ENCODE measurements around the gene SDK2.

SDK2 gene

DNA sequence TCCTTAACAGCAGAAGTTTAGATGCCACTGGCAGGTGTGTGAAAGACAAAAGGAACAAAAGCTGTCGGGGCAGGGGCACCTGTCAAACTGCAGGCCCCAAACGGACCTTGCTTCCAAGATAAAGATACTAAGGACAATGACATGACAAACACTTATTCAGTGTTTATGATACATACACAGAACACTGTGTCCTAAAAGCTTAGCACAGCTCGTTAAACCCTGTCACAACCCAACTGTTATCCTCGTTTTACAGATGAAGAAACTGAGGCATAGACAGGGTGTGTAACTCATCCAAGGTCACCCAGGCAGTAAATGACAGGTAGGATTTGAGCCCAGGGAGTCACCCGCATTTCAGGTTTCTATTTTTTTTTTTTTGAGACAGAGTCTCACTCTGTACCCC lies 9.6 kb downstream of the SDK2 start:
- DNase-seq (ENCODE audit: low read depth): no peak

DNA sequence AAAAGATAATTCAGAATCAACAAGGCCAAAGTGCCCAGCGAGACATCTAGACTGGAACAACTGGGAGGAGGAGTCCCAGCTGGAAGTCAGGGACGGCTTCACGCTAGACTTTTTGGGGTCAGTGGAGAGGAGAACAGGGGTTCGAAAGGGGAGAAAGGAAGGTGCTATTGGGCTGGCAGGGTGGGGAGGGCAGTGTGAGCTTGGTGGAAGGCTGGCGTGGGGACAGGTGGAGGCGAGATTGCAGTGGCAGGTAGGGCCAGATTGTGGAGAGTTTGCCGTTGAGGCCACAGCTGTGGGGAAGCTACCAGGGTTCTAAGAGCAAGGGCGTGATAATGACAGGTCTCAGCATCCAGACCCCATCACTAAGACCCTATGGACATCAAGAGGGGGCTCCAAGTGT lies 10.5 kb downstream of the SDK2 start:
- DNase-seq (ENCODE audit: low read depth): no peak

DNA sequence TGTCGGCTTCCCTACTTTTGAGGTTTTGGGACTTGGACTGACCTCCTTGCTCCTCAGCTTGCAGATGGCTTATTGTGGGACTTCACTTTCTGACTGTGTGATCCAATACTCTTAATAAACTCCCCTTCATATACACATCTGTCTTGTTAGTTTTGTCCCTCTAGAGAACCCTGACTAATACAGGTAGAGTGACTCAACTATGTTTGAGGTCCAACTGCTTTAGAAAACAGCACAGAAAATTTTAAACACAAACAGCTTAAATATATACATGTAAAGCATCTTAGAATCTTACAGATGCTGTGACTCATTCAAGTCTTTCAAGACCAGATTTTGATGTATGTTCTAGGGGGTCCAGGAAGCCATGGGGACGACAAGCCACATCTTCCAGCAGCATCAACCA lies 11.7 kb downstream of the SDK2 start:
- DNase-seq (ENCODE audit: low read depth): no peak

DNA sequence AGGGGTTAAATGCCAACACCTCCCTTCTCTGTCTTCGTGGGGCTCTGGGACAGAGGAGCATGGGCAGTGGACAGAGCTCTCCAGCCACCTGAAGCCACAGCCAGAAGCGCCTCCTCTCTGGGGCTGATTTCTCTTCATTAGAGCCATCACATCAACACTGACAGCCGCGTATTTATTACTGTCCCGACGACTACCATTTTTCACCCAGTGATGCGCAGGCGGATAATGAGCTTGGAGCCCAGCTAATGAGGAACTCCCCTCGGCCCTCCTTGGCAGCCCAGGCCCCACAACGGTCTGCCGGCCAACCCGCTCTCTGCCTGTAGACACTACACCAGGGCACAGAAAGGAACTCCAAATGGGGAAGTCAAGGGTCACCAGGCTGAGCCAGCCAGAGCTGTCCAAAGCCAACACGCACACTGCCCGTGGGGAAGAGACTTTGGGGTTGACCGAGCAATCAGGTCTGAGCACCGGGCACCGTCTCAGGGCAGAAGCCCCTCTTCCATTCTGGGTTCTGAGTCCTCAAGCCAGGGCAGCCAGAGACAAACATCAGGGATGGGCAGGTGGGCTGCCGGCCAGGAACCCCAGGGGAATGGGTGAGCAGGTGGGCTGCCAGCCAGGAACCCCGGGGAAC lies 13.2 kb downstream of the SDK2 start:
- no peak for DNase-seq (ENCODE audit: low read depth)

DNA sequence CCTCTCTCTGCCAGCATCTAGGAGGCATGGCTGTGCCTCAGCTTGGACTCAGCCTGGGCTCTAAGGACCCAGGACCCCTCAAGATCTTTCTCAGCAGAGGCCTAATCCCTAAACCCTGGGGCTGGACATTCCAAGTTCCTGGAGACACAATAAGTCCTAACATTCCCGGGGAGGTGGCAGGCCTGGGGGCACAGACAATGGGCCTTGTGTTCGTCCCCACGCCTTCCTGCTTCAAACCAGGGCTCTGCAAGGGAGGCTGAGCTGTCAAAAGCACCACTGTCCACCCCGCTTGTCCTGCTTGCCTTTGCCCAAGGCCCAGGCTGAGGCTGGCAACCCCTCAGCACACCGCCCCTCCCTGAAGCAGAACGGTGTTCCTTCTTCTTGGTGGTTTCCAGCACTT lies 13.7 kb downstream of the SDK2 start:
- no peak for DNase-seq (ENCODE audit: low read depth)

DNA sequence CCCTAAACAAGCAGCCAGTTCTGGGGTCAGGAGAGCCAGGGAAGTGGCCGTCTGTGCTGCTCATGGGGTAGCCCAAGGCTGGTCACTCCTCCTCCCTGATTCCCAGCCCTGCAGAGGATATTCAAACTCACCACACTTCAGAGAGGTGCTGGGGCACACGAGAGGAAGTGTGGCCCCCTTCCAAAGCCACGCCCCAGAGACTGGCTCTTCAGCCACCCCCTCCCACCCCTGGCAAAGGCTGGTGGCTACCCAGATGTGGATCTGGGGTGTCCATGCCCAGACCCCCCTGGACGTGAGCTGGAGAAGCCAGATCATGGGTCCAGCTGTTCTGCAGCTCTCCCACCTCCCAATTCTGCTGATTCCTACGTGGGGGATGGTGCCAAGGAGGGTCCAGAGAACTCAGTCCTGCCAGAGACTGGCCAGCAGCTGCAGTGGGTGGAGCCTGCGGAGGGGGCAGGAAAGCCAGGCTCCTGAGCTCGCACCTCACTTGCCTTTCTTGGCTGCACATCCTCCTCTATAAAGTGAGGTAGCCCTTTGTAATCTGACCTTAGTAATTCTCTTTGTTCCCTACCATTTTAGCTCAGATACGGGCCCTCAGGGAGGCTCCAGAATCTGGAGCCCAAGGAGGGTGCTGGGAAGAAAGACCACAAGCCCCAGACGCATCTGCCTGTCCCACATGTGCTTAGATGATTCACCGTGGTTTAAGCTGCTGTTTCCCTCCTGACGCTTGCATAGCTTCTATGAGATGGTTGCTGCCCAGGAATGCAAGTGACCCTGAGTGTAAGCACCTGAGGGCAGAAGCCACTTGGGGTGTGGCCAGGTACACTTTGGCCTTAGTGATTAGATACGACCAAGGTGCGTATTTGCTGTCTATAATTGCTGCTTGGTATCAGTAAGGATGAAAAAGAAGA lies 15.3 kb downstream of the SDK2 start:
- DNase-seq (ENCODE audit: low read depth): no peak

DNA sequence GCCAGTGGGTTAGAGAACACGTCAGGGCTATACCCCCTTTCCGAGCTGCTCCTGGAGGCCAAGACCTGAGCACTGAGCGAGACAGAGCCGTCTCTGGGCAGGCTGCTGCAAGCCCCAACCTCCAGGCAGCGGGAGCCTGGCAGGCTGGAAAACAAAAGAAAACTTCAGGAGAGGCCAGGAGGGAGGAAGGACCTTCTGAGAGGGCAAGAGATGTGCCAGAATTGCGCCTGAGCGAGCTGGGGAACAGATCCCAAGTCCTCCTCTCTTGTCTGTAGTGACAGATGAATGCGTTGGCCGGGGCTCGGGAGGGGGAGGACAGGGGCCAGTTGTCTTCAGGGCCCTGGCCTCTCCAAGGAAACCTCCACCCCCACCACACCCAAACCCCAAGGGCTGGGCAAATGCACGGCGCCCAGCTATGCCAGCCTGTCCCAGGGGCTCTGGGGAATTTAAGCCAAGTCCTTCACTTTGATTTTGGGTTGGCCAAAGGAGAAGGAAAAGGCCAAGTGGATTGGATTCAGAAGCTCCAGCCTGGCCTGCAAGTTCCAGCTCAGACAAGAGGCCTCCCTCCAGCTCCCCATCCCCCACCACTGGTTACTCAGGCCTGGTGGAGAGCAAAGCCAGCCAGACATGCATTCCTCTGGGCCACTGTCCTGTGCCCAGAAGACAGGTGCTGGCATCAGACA lies 18.1 kb downstream of the SDK2 start:
- DNase-seq (ENCODE audit: low read depth): no peak

DNA sequence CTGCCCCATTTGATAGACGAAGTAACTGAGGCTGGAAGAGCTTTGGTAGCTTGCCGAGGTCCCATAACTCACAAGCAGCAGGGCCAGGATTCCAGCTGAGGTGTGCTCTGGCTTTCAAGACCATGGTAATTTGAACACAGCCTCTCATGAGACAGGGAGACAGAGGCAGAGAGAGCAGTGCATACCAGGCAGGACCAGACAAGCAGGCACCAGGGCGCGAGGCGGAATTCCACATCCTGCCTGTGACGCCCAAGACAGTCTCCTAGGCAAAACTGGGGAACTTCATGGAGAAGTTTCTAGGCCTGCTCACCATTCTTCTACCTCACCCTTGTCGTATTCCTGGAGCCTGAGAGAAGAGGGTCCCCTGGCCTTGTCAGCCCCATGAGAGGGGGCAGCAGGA lies 19.2 kb downstream of the SDK2 start:
- DNase-seq (ENCODE audit: low read depth): no peak

DNA sequence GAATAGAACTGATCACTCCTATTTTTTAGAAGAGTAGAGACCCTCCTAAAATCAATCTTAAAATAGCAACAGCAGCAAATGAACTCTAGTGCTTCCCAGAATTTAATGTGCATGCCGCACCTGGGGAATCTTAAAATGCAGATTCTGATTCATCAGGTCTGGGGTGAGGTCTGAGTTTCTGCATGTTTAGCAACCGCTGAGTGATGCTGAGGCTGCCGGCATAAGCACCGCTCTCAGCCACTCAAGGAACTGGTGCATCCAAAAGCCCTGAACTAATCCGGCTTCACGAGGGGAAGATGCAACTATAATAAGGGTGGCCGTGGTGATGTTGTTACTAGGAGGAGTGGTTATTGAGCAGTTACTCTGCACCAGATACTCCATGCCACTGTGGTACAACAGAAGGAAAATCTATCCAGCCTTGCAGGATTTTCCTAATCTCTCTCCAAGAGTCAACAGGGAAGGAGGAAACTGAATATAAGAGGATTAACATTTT lies 19.7 kb downstream of the SDK2 start:
- DNase-seq (ENCODE audit: low read depth): no peak

DNA sequence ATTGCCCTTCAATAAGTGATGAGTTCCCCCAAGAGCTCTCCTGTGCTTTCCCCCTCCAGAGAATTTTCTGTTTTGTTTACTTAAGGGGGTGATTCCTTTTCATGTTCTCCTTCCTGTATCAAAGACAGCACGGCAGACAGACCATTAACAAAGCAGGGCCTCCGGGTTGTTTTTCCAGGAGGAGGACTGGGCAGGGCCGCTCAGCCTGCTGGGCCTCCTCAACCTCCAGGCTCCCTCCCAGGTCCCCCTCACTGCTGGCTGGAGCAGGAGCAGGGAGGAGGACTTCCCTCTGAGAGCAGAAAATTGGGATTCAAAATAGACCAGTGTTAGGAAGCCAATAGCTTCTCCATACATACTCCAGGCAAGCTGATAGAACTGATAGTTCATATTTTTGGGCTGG lies 20.4 kb downstream of the SDK2 start:
- no peak for DNase-seq (ENCODE audit: low read depth)

DNA sequence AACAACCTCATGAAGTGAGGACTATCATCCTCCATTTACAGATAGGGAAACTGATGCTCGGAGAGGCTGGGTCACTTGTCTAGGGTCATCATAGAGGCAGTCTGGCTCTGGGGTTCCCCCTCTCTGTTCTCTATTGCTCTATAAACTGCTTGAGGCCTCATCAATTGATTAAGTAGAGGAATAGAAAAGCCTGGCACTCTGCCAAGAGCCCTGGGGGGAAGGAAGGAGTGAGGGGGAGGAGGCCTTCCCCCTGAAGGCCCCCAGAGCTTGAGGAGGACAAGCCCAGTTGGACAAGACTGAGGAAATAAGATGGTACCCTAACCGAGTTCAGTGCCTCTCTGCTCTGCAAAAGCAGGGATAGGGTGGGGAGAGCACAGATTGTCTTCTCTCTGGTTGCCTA lies 21.0 kb downstream of the SDK2 start:
- DNase-seq (ENCODE audit: low read depth): no peak

DNA sequence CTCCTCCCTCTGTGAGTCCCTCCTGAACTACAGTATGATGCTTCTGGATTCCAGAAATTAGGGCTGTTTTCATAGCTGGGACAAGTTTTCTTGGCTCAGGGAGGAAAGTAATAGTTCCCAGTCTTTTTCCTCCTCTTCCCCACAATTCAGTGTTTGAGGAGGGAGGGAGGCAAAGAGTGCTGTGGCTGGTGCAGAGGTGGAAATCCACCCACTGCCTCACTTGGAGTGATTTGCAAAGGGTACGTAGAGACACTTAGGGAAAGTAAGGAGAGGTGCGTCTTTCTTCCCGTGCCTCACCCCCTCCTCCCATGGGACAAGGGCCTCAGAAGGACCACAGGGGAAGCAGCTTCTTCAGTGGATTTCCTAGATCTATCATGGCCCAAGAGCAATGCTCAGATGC lies 21.9 kb downstream of the SDK2 start:
- DNase-seq (ENCODE audit: low read depth): no peak

DNA sequence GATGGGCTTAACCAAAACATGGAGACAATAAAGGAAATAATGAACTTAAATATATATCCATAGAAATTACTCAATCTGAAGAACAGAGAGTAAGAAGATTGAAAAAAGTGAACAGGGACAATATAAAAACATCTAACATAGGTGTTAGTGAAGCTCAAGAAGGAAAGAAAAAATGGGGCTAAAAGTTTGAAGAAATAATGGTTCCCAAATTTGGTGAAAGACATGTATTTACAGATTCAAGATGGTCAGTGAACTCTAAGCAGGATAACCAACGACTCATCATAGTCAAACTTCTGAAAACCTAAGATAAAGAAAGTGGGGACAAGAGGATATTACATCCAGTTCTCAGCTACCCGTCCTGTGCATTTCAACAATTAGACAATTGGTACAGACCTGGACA lies 22.6 kb downstream of the SDK2 start:
- no peak for DNase-seq (ENCODE audit: low read depth)

DNA sequence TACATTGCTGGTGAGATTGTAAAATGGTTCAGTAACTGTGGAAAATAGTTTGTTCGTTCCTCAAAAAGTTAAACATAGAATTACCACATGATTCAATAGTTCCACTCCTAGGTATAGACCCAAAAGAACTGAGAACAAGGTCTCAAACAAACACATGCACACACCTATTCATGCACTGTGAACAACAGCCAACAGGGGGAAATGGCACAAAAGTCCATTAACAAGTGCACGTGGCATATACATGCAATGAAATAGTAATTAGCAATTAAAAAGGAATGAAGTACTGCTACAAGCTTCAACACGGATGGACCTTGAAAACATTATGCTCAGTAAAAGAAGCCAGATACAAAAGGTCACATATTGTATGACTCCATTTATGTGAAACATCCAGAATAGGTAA lies 23.8 kb downstream of the SDK2 start:
- no peak for DNase-seq (ENCODE audit: low read depth)

DNA sequence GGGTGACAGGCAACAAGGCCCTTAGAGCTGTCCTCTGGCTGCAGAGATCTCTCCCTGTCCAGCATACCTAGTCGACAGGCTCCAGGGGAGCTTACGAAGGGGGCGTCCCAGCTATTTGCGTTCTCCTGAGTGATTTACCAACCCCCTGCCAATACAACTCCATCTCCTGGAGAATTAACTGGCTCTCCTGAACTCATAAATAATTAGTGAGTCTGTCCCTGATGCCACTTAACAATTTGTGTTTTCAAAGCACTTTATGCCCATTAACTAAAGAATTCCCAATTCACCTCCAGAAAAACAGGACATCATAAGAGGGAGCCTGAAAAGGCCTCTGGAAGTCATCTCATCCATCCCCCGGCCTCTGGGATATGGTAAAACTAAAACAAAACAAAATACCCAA lies 26.7 kb downstream of the SDK2 start:
- DNase-seq (ENCODE audit: low read depth): no peak

DNA sequence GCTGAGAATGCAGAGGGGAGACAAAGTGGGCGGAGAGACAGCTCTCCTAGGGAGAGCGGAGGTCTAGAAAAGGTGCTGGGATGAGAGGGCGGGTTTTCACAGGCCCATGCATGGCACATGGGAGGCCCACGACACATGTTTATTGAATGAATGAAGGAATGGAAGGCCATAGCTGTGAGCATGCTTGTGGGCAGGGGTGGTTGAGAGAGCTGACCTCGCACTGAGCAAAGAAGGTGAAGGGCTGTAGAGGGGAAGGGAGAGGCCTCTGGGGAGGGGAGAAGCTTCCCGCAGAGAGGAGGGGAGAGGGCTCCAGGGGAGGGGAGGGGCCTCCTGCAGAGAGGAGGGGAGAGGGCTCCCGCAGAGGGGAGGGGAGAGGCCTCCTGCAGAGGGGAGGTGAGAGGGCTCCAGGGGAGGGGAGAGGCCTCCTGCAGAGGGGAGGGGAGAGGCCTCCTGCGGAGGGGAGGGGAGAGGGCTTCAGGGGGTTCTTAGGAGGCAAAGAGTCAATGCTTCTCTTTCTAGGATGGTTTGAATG lies 27.3 kb downstream of the SDK2 start:
- DNase-seq (ENCODE audit: low read depth): no peak

DNA sequence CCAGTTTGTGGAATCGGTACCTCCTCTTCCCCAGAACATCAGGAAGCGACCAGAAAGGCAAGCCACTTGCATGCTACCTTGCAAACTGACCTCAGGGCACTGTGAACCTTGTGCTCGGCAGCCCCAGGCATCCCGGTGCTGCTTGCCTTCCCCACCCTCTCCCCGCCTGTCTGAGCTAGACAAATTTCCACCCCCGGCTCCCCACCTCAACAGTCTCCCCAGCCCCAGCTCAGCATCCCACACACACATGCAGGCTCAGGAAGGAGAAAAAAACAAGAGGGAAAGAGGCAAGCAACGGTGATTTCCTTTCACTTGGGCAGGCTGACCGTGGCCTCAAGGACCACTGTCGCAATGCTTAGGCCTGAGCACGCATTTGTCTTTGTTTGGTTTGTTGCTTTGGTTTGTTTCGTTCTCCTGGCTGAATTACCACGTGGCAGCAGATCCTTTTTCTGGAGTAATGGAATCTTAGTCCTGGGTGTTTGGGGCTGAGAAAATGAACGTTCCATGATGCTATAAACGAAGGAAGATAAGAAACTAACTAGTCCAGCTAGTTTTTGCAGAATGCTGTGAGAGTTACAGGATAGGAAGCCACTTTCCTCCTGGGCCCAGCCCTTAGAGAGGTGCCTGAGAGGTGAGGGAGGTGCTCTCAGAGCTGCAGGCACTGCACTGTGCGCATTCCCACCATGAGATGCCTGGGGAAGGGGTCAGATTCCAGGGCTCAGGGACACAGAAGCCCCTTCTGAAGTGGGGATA lies 27.9 kb downstream of the SDK2 start:
- no peak for DNase-seq (ENCODE audit: low read depth)

DNA sequence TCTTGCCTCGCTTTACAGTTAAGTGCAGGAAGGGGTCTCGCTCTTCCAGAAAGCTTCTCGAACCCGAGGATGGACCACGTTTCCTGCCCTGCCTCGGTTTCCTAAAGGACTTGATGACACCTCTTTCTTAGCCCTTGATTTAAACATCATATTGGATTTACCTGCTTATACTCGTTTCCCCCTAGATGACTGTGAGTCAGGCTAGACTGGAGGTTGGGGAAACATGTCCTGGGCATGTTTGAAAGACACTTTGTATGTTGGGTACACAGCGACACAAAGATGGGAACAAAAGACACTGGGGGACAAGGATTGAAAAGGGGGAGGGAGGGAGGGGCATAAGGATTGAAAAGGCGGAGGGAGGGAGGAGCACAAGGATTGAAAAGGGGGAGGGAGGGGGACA lies 30.0 kb downstream of the SDK2 start:
- DNase-seq (ENCODE audit: low read depth): no peak

DNA sequence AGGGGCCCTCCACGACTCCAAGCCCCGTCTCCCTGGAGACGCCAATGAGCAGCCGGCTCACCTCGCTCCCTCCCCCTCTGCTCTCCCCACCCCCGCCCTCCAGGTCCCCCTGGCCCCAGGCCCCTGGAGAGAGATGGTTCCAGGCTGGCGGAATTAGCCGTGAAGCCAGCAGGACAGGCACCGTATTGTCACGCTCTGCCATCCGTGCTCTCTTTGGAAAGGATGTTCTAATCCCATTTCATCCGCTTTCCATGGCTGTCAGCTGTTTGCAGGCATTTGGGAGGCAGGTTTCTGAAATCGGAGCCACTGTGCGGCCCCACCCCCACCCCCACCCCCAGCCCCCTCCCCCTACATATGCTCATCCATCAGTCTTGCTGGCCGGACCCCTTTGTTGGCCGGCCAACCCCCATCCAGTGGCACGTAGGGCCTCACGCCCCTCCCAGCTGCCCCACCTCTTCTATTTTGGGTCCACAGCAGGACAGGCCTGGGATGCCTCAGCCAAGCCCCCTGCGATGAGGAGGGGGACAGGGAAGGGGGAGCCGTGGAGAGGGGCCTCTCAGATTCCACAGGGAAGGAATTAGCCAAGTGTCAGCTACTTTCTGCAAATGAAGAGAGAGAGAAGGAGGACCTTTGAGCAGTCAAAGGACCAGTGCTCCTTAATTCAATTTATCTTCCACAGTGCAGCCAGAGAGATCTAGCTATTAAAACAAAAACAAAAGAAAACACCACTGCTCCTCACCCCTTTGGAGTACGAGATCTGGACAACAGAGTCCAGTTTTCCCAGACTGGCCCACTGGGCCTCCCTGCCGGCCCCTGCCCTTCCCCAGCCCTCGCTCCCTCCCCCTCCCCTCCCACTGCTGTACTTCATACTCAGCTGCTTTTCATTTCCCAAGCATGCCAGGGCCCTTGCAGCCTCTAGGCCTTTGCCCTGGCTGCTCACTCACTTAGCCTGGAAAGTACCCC lies 30.7 kb downstream of the SDK2 start:
- DNase-seq (ENCODE audit: low read depth): no peak

DNA sequence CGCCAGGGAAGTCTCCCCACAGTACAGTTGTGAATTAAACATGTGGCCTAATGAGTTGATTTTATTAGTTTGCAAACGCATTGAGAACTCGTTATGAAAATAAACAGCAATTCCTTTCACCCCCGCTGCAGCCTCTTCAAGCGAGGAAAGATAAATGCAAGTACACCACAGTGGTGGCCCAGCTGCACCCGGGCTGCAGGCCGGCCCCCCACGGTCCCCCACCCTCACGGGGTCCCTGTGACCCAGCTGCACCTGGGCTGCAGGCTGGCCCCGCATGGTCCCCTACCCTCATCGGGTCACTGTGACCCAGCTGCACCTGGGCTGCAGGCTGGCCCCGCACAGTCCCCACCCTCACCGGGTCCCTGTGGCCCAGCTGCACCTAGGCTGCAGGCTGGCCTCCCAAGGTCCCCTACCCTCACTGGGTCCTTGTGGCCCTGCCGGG lies 32.2 kb downstream of the SDK2 start:
- no peak for DNase-seq (ENCODE audit: low read depth)

DNA sequence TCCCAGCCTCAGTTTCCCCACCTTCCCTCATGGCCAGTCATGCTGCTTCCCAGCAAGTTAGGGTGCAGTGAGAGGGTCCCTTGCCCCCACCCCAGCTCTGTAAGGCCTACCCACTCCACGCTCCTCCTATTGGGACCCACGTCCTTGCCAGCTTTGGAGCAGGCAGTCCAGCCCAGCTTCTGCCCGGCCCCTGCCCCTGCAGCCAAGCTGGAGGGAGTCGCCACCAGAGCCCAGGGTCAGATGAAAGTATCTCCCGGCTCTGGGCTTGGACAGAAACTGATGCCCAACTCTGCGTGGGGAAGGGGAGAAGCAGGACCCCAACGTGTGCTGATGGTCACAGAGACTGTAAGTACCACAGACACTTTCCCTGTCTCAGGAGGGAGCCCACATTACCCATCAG lies 32.6 kb downstream of the SDK2 start:
- DNase-seq (ENCODE audit: low read depth): no peak
